Activated CD4-positive, alpha-beta T cell treated with anti-CD3 and anti-CD28 coated beads, Interleukin-2, amount 10 ng/mL, durations not matched to agents 7 days and 5 days (primary cell): ENCODE results near the gene PROX2. TPM values are rescaled to one million over a fixed set of nuclear protein-coding genes. Genes with fewer than 3 reads are reported as not detected.

Experiments
- CTCF ChIA-PET: fragments of 350-600 bp; sonication (Branson Sonifier 250); formaldehyde crosslinking; loops from one replicate; lab custom pipeline; 2021; ENCODE audit warnings: antibody characterized with exemption; lab: Charles Lee
- POLR2A ChIA-PET: fragments of 350-600 bp; sonication (Branson Sonifier 250); formaldehyde crosslinking; loops from one replicate; lab custom pipeline; 2021; ENCODE audit warnings: antibody characterized with exemption; lab: Charles Lee
- DNase-seq: peaks from one replicate; pipeline ENCODE4 v3.0.0-alpha.2; 2020
- H3K27ac Mint-ChIP-seq: one replicate; pipeline ENCODE4 v1.8.0; 2021; ENCODE audit warnings: mild to moderate bottlenecking, moderate library complexity, mixed read lengths
- H3K27me3 Mint-ChIP-seq: one replicate; pipeline ENCODE4 v1.8.0; 2021; ENCODE audit warnings: mixed read lengths
- H3K36me3 Mint-ChIP-seq: one replicate; pipeline ENCODE4 v1.8.0; 2021; ENCODE audit warnings: low read depth, mixed read lengths
- H3K4me1 Mint-ChIP-seq: one replicate; pipeline ENCODE4 v1.8.0; 2021; ENCODE audit warnings: mixed read lengths
- H3K4me3 Mint-ChIP-seq: one replicate; pipeline ENCODE4 v1.8.0; 2021; ENCODE audit warnings: mild to moderate bottlenecking, moderate library complexity, mixed read lengths
- H3K9me3 Mint-ChIP-seq: one replicate; pipeline ENCODE4 v1.8.0; 2021; ENCODE audit warnings: mixed read lengths
- total RNA-seq, 2 experiments: library from RNA; stranded (reverse); gene quantifications; one replicate each; pipeline ENCODE4 v1.2.3, GENCODE V29; 2021

PROX2 gene
- total RNA-seq, 2 experiments from 2014 or later = not detected

DNA sequence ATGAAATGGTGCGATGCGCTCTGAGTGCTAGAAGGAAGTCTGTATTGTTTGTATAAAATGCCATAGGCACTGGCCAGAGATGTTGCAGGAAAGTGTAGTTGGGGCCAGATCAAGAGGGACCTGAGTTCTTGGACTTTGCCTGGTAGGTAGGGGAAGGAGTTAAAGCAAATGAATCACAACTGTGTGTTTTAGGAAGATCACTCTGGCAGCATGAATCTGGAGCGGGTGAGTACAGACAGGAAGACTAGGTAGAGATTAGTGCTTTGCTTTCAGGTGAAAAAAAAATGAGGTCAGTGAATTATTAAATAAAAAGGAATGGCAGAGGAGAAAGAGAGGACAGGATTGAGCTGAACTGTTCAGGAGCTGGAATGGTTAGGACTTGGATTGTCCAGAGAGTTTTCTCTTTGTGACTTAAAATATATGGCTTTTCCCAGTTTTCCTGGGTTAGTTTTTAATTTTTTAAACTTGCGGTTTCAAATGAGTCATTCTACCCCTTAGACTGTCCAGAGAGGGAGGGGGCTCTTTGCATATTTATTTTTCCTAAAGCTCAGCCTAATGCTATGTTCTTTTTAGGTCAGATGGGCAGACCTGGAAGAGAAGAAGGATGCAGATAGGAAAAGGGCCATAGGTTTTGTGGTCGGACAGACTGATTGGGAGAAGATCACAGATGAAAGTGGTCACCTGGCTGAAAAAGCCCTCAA, 41.1 kb downstream of the PROX2 start:
- H3K27me3 Mint-ChIP-seq = no peaks in the 10 kb centered on the region
- H3K36me3 Mint-ChIP-seq = peaks cover 36% of the 10 kb centered on the region
- no peaks in the 10 kb centered on the region for H3K9me3 Mint-ChIP-seq
- DNase-seq = no peak
- H3K4me3 Mint-ChIP-seq = no peak overlapping the region
- H3K4me1 Mint-ChIP-seq = peaks cover 51% of the 10 kb centered on the region
- H3K27ac Mint-ChIP-seq = no peak overlapping the region
- ChIA-PET POLR2A (interaction anchor here (0.9 kb wide), 1 partner anchor 72 kb away, joined by 3 read pairs; the partner anchor contains the start of gene YLPM1), CTCF (interaction anchor here (0.6 to 1.4 kb wide), 3 partner anchors 31 to 349 kb away, joined by 3 to 5 read pairs (median 4); no protein-coding TSS in a partner anchor)

DNA sequence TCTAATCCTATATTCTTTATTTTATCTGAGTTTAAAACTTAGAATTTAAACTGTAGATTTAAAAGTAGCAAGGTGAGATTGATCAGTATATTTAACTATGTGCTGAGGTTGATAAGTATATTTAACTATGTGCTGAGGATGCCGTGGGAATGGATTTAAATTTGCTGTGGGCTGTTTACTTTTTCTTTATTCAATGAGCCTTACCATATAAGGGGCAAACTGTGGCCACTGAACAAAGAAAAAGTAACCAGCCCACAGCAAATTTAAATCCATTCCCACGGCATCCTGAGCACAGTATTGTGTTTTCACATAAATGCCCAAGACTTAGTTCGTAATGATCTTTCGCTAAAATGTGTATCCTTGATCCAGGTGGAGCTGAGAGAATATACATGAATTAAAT, 43.1 kb downstream of the PROX2 start:
- H3K36me3 Mint-ChIP-seq = peaks cover 38% of the 10 kb centered on the region
- H3K27me3 Mint-ChIP-seq = no peaks in the 10 kb centered on the region
- H3K27ac Mint-ChIP-seq = no peak overlapping the region
- POLR2A ChIA-PET = no interaction called here
- DNase-seq = no peak
- H3K9me3 Mint-ChIP-seq = no peaks in the 10 kb centered on the region
- H3K4me1 Mint-ChIP-seq = peaks cover 35% of the 10 kb centered on the region
- H3K4me3 Mint-ChIP-seq = no peak overlapping the region
- CTCF ChIA-PET = no interaction called here

- ChIA-PET POLR2A (no interaction called here), CTCF (interaction anchor here (1.0 kb wide), 1 partner anchor 66 kb away, joined by 3 read pairs; the partner anchor contains the start of gene YLPM1)
- peaks cover 2% of the 10 kb centered on the region for H3K4me1 Mint-ChIP-seq
Observed at GRCh38 chr14:74829251-74829650, 46.7 kb downstream of the PROX2 start.

GRCh38 chr14:74826574-74826973, 49.4 kb downstream of the PROX2 start:
- Mint-ChIP-seq H3K36me3 (peaks cover 47% of the 10 kb centered on the region), H3K27ac (no peak overlapping the region), H3K4me1 (peaks cover 2% of the 10 kb centered on the region), H3K4me3 (no peak overlapping the region), H3K9me3 (no peaks in the 10 kb centered on the region), H3K27me3 (no peaks in the 10 kb centered on the region)
- CTCF ChIA-PET = interaction anchor here (1.2 kb wide), 1 partner anchor 34 kb away, joined by 3 read pairs; no protein-coding TSS in a partner anchor
- POLR2A ChIA-PET = no interaction called here
- DNase-seq = no peak

More at GRCh38 chr14:74829251-74829650, 46.7 kb downstream of the PROX2 start:
- Mint-ChIP-seq H3K36me3 (peaks cover 36% of the 10 kb centered on the region), H3K27ac (no peak overlapping the region), H3K27me3 (no peaks in the 10 kb centered on the region), H3K4me3 (no peak overlapping the region), H3K9me3 (no peaks in the 10 kb centered on the region)
- no peak for DNase-seq

Other genes starting within 250 kb of the PROX2 start
- gene AREL1, start 163.1 kb downstream of the PROX2 start, total RNA-seq = 10 to 100 TPM; 44.1 to 44.2 TPM
- gene FCF1, start 163.0 kb downstream of the PROX2 start, total RNA-seq = 10 to 100 TPM; 60.1 to 81.9 TPM
- gene YLPM1, start 112.8 kb downstream of the PROX2 start, total RNA-seq = 10 to 100 TPM; 72.4 to 73.8 TPM
- 100 to 1,000 TPM in 1 of 2 experiments, 10 to 100 TPM in 1; 92.6 to 106 TPM for gene DLST, start 5.8 kb upstream of the PROX2 start, total RNA-seq
- 1 to 10 TPM; 4.5 to 4.6 TPM for gene RPS6KL1, start 47.1 kb upstream of the PROX2 start, total RNA-seq
- under 1 TPM; 0.12 to 0.15 TPM for gene PGF, start 79.5 kb upstream of the PROX2 start, total RNA-seq
- gene EIF2B2, start 126.8 kb upstream of the PROX2 start, total RNA-seq = 10 to 100 TPM; 53.0 to 58.1 TPM
- gene MLH3, start 175.3 kb upstream of the PROX2 start, total RNA-seq = 10 to 100 TPM; 17.0 to 17.3 TPM
- 10 to 100 TPM; 52.4 to 62.0 TPM for gene ACYP1, start 187.9 kb upstream of the PROX2 start, total RNA-seq
- gene ZC2HC1C, start 193.5 kb upstream of the PROX2 start, total RNA-seq = 1 to 10 TPM; 3.1 to 3.3 TPM